Prostate gland (tissue), 2 donors: ENCODE results near the gene SLC35F4. TPM values are rescaled to one million over a fixed set of nuclear protein-coding genes. Genes with fewer than 3 reads are reported as not detected.
A peak's percentile ranks its signal among the peaks of the same experiment; 100 is the strongest.

ENCODE experiments used
- DNase-seq: peaks from one replicate; pipeline ENCODE4 v3.0.0-alpha.2; 2019; ENCODE audit warnings: low spot score
- H3K27ac ChIP-seq, 2 donors: fragments of 200-600 bp; sonication (generic); 2 replicates each; pipeline ENCODE4 v1.5.1; 2017 to 2019
- H3K27me3 ChIP-seq: fragments of 200-600 bp; sonication (generic); replicated peaks from 2 replicates; pipeline ENCODE4 v1.5.1; 2019; ENCODE audit not compliant: insufficient read depth
- H3K36me3 ChIP-seq, 2 donors: fragments of 200-600 bp; sonication (generic); 1 replicate in 1 of 2; 2 replicates in 1 of 2; pipeline versions ENCODE4 v1.5.1 to v1.8.1; 2017 to 2019
- H3K4me1 ChIP-seq: fragments of 200-600 bp; sonication (generic); replicated peaks from 2 replicates; pipeline ENCODE4 v1.5.1; 2019
- H3K4me3 ChIP-seq, 2 donors: fragments of 200-600 bp; sonication (generic); 2 replicates each; pipeline ENCODE4 v1.5.1; 2017 to 2019
- H3K9me3 ChIP-seq: fragments of 200-600 bp; sonication (generic); 2 replicates; pipeline ENCODE4 v1.5.1; 2017
- CTCF ChIP-seq, 4 experiments: fragments of 200-600 bp in 2 of 4; fragments of 450-650 bp in 2 of 4; sonication (generic) in 2 of 4; IDR thresholded peaks; 1 replicate in 3 of 4; 2 replicates in 1 of 4; pipeline ENCODE4 v1.5.1; 2016 to 2019; ENCODE audit warnings: antibody characterized with exemption in 4 of 4, mild to moderate bottlenecking in 2 of 4, moderate library complexity in 2 of 4
- POLR2A ChIP-seq: fragments of 450-650 bp; IDR thresholded peaks from one replicate; pipeline ENCODE4 v1.6.1; 2016; ENCODE audit warnings: antibody characterized with exemption, mild to moderate bottlenecking
- POLR2AphosphoS5 ChIP-seq: sonication (generic); formaldehyde crosslinking; IDR thresholded peaks from one replicate; pipeline ENCODE4 v1.6.1; 2017; ENCODE audit warnings: antibody characterized with exemption
- WGBS: methylation state at CpG from one replicate; pipeline ENCODE4 v1.1.5; 2018; 5-methylcytosine and 5-hydroxymethylcytosine counted together
- intact Hi-C: fragments of 100-400 bp; cut with DNase I; formaldehyde crosslinking; loops from one replicate; pipeline ENCODE4 v1.14.2; 2022
- total RNA-seq, 2 donors: library from RNA; depleted of rRNA; stranded (reverse); fragments of >200 nt; gene quantifications; one replicate each; pipeline ENCODE4 v1.1.0, GENCODE V29; 2016

Gene SLC35F4
- 1 to 10 TPM; 2.4 to 2.9 TPM for total RNA-seq

- Histone ChIP-seq H3K27ac (no peak within 1 kb of the TSS), H3K27me3 (peaks cover 19% of the 10 kb centered on the region), H3K4me1 (no peaks in the 10 kb centered on the region), H3K9me3 (no peaks in the 10 kb centered on the region), H3K36me3 (no peaks in the 10 kb centered on the region), H3K4me3 (peak within 1 kb of the TSS; percentile 16 to 20)
- 2% methylated on average over 83 of the region's 91 CpGs for WGBS
- no peak for TF ChIP-seq CTCF (IDR thresholded peaks at IDR 0.05)
- TF ChIP-seq POLR2A = no peak
- no peak for TF ChIP-seq POLR2AphosphoS5
- intact Hi-C loops = no loop called here
- DNase-seq = no peak
Observed at GRCh38 chr14:57865403-57866198, at the start of gene SLC35F4. TSS of gene SLC35F4 (minus strand) at chr14:57866092.

GRCh38 chr14:57909626-57910025 lies 43.7 kb upstream of the SLC35F4 start:
- intact Hi-C loops = no loop called here
- H3K27ac ChIP-seq = no peak overlapping the region
- no peak for DNase-seq
- H3K4me1 ChIP-seq = no peaks in the 10 kb centered on the region
- H3K9me3 ChIP-seq = no peaks in the 10 kb centered on the region
- no peaks in the 10 kb centered on the region for H3K27me3 ChIP-seq
- no peak for TF ChIP-seq POLR2A
- no peak for TF ChIP-seq POLR2AphosphoS5
- no peak for TF ChIP-seq CTCF (IDR thresholded peaks at IDR 0.05)
- no peaks in the 10 kb centered on the region for H3K36me3 ChIP-seq
- H3K4me3 ChIP-seq = no peak overlapping the region

- DNase-seq = no peak
- intact Hi-C loops = no loop called here
- TF ChIP-seq POLR2AphosphoS5 = no peak
- TF ChIP-seq CTCF (IDR thresholded peaks at IDR 0.05) = no peak
- TF ChIP-seq POLR2A = no peak
- Histone ChIP-seq H3K27me3 (no peaks in the 10 kb centered on the region), H3K9me3 (no peaks in the 10 kb centered on the region), H3K27ac (no peak overlapping the region), H3K4me1 (no peaks in the 10 kb centered on the region), H3K36me3 (no peaks in the 10 kb centered on the region), H3K4me3 (no peak overlapping the region)
- WGBS = 56% methylated on average over 1 of the region's 1 CpG
Observed at GRCh38 chr14:57903954-57904353, 38.1 kb upstream of the SLC35F4 start.

- no peaks in the 10 kb centered on the region for H3K9me3 ChIP-seq
- DNase-seq = no peak
- H3K27me3 ChIP-seq = no peaks in the 10 kb centered on the region
Observed at GRCh38 chr14:57898837-57899572, 33.1 kb upstream of the SLC35F4 start.

More at GRCh38 chr14:57898837-57899572, 33.1 kb upstream of the SLC35F4 start:
- no peaks in the 10 kb centered on the region for H3K36me3 ChIP-seq
- WGBS = 87% methylated on average over 7 of the region's 7 CpGs
- no peak overlapping the region for H3K27ac ChIP-seq
- TF ChIP-seq POLR2AphosphoS5 (no peak), POLR2A (no peak), CTCF (IDR thresholded peaks at IDR 0.05) (no peak)
- no peak overlapping the region for H3K4me3 ChIP-seq
- H3K4me1 ChIP-seq = no peaks in the 10 kb centered on the region
- intact Hi-C loops = no loop called here
